Adrenal gland (tissue), 12 donors: ENCODE measurements around the gene SKIC2. TPM values are rescaled to one million over a fixed set of nuclear protein-coding genes. Genes with fewer than 3 reads are reported as not detected.

ENCODE experiments used
- DNase-seq, 7 donors: peaks; one replicate each; pipeline ENCODE4 v3.0.0-alpha.2; 2019 to 2020
- H3K27ac ChIP-seq, 5 donors: fragments of 200-600 bp; sonication (generic) in 4 of 5; 1 replicate in 3 of 5; 2 replicates in 2 of 5; pipeline versions ENCODE4 v1.5.1 to v1.8.0; 2016 to 2020; ENCODE audit warnings: mild to moderate bottlenecking in 1 of 5
- H3K27me3 ChIP-seq: fragments of 200-600 bp; 2 replicates; pipeline ENCODE4 v1.8.0; 2021
- H3K36me3 ChIP-seq, 2 donors: fragments of 200-600 bp; replicated peaks in 1 of 2; 1 replicate in 1 of 2; 2 replicates in 1 of 2; pipeline versions ENCODE4 v1.5.1 to v1.8.0; 2018 to 2022
- H3K4me1 ChIP-seq, 2 donors: fragments of 200-600 bp; replicated peaks in 1 of 2; 1 replicate in 1 of 2; 2 replicates in 1 of 2; pipeline versions ENCODE4 v1.5.1 to v1.8.0; 2018 to 2021
- H3K4me3 ChIP-seq, 4 donors: fragments of 200-600 bp; sonication (generic) in 3 of 4; one replicate each; pipeline ENCODE4 v1.5.1; 2016 to 2018
- H3K9me3 ChIP-seq, 3 donors: fragments of 200-600 bp; sonication (generic) in 1 of 3; replicated peaks in 1 of 3; 1 replicate in 2 of 3; 2 replicates in 1 of 3; pipeline versions ENCODE4 v1.5.1 to v1.8.0; 2016 to 2021
- POLR2A ChIP-seq, 2 donors: fragments of 450-650 bp; IDR thresholded peaks; one replicate each; pipeline ENCODE4 v1.6.1; 2017; ENCODE audit warnings: antibody characterized with exemption in 2 of 2, mild to moderate bottlenecking in 2 of 2, moderate library complexity in 1 of 2
- WGBS, 4 donors: extraction: QIAGEN DNeasy Blood & Tissue Kit in 2 of 4; methylation state at CpG; one replicate each; pipeline versions ENCODE4 v1.1.5 to v1.1.7; 2013 to 2017; 5-methylcytosine and 5-hydroxymethylcytosine counted together
- intact Hi-C, 2 donors: fragments of 100-400 bp; cut with DNase I; formaldehyde crosslinking; loops; one replicate each; pipeline versions ENCODE4 v1.14.1 to v1.15.0; 2022 to 2023
- polyA plus RNA-seq, 3 donors: library from polyadenylated mRNA; stranded (reverse); fragments of 200-250 nt in 2 of 3; fragments of 350-450 nt in 1 of 3; fragmentation: Illumina TruSeq in 1 of 3; extraction: RNeasy Lipid Tissue Mini Kit (QIAGEN cat#74804) in 1 of 3; gene quantifications; one replicate each; pipeline ENCODE4 v1.2.3, GENCODE V29; 2013 to 2014
- total RNA-seq, 9 donors: library from RNA; depleted of rRNA in 4 of 9; stranded (reverse); fragments of >200 nt in 4 of 9; fragments of 120-200 nt in 1 of 9; fragmentation: NEBNext Ultra II Directional in 1 of 9; extraction: Animal tissue kit (Norgen Biotek cat#: 25700) in 1 of 9; gene quantifications; one replicate each; pipeline versions ENCODE4 v1.1.0 to v1.2.4, GENCODE V29; 2013 to 2023
- TF ChIP-seq, protein P1 (sequence below), 6 experiments: fragments of 450-650 bp in 4 of 6; fragments of 200-600 bp in 2 of 6; sonication (generic) in 1 of 6; IDR thresholded peaks; 1 replicate in 5 of 6; 2 replicates in 1 of 6; pipeline versions ENCODE4 v1.5.1 to v1.8.0; 2016 to 2021; ENCODE audit warnings: antibody characterized with exemption in 6 of 6, mild to moderate bottlenecking in 2 of 6, moderate library complexity in 1 of 6
- donor health status: healthy with polysubstance abuse.
- donor health status: Bipolar disorder and iron deficiency.
- donor health status: DM: yes; HTN: yes; CAD: no.
- donor health status: DM: no; HTN: no; CAD: no.
- donor health status: DM: no; HTN: no; CAD: no.
- donor health status: DM: yes; HTN: yes; CAD: no.

Gene SKIC2
- total and polyA plus RNA-seq, 12 donors, result 29.9 to 330 (median 90.7) TPM

DNA sequence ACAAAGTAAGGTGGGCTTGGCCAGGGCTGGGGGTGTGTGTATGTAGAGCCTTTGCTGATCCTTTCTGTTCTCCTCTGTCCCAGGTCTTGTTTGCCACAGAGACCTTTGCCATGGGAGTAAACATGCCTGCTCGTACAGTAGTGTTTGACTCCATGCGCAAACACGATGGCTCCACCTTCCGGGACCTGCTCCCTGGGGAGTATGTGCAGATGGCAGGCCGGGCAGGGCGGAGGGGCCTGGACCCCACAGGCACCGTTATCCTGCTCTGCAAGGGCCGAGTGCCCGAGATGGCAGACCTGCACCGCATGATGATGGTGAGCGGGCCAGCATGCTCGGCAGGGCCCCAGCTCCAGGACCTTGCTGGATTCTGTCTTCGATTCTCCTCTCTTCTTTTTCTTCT is 6.7 kb downstream of the SKIC2 start:
- TF ChIP-seq, protein P1, sequence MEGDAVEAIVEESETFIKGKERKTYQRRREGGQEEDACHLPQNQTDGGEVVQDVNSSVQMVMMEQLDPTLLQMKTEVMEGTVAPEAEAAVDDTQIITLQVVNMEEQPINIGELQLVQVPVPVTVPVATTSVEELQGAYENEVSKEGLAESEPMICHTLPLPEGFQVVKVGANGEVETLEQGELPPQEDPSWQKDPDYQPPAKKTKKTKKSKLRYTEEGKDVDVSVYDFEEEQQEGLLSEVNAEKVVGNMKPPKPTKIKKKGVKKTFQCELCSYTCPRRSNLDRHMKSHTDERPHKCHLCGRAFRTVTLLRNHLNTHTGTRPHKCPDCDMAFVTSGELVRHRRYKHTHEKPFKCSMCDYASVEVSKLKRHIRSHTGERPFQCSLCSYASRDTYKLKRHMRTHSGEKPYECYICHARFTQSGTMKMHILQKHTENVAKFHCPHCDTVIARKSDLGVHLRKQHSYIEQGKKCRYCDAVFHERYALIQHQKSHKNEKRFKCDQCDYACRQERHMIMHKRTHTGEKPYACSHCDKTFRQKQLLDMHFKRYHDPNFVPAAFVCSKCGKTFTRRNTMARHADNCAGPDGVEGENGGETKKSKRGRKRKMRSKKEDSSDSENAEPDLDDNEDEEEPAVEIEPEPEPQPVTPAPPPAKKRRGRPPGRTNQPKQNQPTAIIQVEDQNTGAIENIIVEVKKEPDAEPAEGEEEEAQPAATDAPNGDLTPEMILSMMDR (IDR thresholded peaks at IDR 0.05), result no peak
- no peak for TF ChIP-seq POLR2A (IDR thresholded peaks at IDR 0.05)
- H3K4me3 ChIP-seq, result no peak overlapping the region
- no peak for DNase-seq
- H3K9me3 ChIP-seq, result no peaks in the 10 kb centered on the region
- peaks cover 0 to 96% of the 10 kb centered on the region in 2 donors for H3K36me3 ChIP-seq
- 87 to 95% (median 92%) methylated on average over 13 of the region's 13 CpGs for WGBS, 4 donors
- intact Hi-C loops, result no loop called here
- peaks cover under 1 to 9% of the 10 kb centered on the region in 2 donors for H3K4me1 ChIP-seq
- no peaks in the 10 kb centered on the region for H3K27me3 ChIP-seq
- H3K27ac ChIP-seq, result no peak overlapping the region

DNA sequence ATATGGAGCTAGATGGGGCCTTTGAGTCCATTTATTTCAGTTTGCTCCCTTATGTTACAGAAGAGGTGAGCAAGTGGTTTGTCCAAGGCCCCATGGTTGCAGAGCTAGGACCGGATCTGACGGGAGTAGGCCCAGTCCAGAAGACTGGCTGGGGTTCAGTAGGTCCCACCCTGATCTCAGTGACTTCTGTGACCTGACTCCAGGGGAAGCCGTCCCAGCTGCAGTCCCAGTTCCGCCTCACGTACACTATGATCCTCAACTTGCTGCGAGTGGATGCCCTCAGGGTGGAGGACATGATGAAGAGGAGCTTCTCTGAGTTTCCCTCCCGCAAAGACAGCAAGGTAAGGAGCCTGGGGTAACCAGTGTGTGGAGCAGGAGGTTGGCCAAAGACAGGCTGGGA is 7.5 kb downstream of the SKIC2 start:
- no peak for DNase-seq
- H3K4me1 ChIP-seq, result peaks cover 9 to 17% of the 10 kb centered on the region in 2 donors
- H3K4me3 ChIP-seq, result no peak overlapping the region
- TF ChIP-seq, protein P1 (IDR thresholded peaks at IDR 0.05), result no peak
- no peak for TF ChIP-seq POLR2A (IDR thresholded peaks at IDR 0.05)
- H3K36me3 ChIP-seq, result peaks cover 0 to 88% of the 10 kb centered on the region in 2 donors
- intact Hi-C loops, result no loop called here
- H3K27me3 ChIP-seq, result no peaks in the 10 kb centered on the region
- 78 to 94% (median 87%) methylated on average over 6 to 7 of the region's 7 CpGs for WGBS, 4 donors
- no peak overlapping the region for H3K27ac ChIP-seq
- H3K9me3 ChIP-seq, result no peaks in the 10 kb centered on the region

DNA sequence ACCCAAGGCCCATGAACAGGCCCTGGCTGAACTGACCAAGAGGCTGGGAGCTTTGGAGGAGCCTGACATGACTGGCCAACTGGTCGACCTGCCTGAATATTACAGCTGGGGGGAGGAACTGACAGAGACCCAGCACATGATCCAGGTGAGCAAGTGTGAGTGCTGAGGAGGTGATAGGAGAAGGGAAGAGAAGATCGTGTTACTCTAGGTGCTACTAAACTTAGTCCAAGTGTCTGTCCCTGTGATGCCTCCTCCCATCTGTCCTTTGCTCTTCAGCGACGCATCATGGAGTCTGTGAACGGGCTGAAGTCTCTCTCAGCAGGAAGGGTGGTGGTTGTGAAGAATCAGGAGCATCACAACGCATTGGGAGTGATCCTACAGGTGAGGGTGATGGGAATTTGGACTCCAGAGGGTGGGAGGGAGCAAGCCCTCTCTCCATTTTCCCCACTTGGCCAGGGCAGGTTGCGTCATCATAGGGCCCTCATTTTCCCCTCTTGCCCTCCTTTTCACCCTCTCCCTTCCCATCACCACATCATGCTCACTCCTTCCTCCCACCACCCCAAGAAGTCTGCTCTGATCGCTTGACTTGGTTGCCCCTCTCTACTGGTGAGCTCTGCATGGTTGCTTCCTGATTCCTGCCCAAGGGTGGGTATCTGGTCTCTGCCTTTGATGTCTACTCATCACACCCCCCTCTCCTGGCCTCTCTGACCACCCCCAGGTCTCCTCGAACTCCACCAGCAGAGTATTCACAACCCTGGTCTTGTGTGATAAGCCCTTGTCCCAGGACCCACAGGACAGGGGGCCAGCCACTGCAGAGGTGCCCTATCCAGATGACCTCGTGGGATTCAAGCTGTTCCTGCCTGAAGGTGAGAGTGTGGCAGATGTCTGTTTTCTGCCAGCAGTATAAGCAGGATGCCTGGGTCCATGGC is 8.3 kb downstream of the SKIC2 start:
- no peak overlapping the region for H3K27ac ChIP-seq
- TF ChIP-seq, protein P1 (IDR thresholded peaks at IDR 0.05), result no peak
- TF ChIP-seq POLR2A (IDR thresholded peaks at IDR 0.05), result no peak
- no peak for DNase-seq
- 89 to 93% (median 90%) methylated on average over 8 to 10 of the region's 10 CpGs for WGBS, 4 donors
- H3K9me3 ChIP-seq, result no peaks in the 10 kb centered on the region
- no peak overlapping the region for H3K4me3 ChIP-seq
- no peaks in the 10 kb centered on the region for H3K27me3 ChIP-seq
- H3K36me3 ChIP-seq, result peaks cover 0 to 80% of the 10 kb centered on the region in 2 donors
- peaks cover 12 to 17% of the 10 kb centered on the region in 2 donors for H3K4me1 ChIP-seq
- intact Hi-C loops, result no loop called here

DNA sequence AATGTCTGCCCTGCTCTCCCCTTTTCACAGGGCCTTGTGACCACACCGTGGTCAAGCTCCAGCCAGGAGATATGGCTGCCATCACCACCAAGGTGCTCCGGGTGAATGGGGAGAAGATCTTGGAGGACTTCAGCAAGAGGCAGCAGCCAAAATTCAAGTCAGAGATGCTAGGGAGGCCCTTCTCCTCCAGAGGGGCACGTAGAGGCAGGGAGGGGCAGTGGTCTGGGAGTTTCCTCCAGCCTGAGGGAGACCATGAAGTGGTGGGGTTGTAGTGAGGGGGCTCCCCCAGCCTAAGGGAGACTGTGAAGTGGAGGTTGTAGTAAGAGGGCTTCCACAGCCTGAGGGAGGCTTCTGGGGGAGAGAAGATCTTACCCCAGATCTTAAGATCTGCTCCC is 8.9 kb downstream of the SKIC2 start:
- intact Hi-C loops, result no loop called here
- Histone ChIP-seq H3K4me1 (peaks cover 14 to 21% of the 10 kb centered on the region in 2 donors), H3K9me3 (no peaks in the 10 kb centered on the region), H3K36me3 (peaks cover 0 to 74% of the 10 kb centered on the region in 2 donors), H3K27ac (no peak overlapping the region), H3K27me3 (no peaks in the 10 kb centered on the region), H3K4me3 (no peak overlapping the region)
- no peak for DNase-seq
- TF ChIP-seq, protein P1 (IDR thresholded peaks at IDR 0.05), result no peak
- no peak for TF ChIP-seq POLR2A (IDR thresholded peaks at IDR 0.05)
- 74 to 93% (median 82%) methylated on average over 3 of the region's 3 CpGs for WGBS, 4 donors
